IMR-90 (cell line): Measurements from ENCODE around the gene ZNF180.

Source experiments
- CTCF ChIP-seq: conservative IDR thresholded peaks from 2 replicates; pipeline ENCODE4 v1.5.1; 2012; ENCODE audit warnings: mild to moderate bottlenecking, low read depth, low read length, improper control_type of control experiment
- MXI1 ChIP-seq: IDR thresholded peaks from 2 replicates; pipeline ENCODE4 v1.6.1; 2012; ENCODE audit warnings: low read depth, mild to moderate bottlenecking, low read length, moderate library complexity, borderline replicate concordance
- POLR2A ChIP-seq: IDR thresholded peaks from 2 replicates; pipeline ENCODE4 v1.6.1; 2012; ENCODE audit warnings: mild to moderate bottlenecking, low read depth, low read length
- SMC3 ChIP-seq: fragments of 150-350 bp; IDR thresholded peaks from 2 replicates; pipeline ENCODE4 v1.6.1; 2016; ENCODE audit warnings: low read depth, mild to moderate bottlenecking, antibody characterized with exemption, low read length, moderate library complexity
- USF2 ChIP-seq: fragments of 150-350 bp; IDR thresholded peaks from 2 replicates; pipeline ENCODE4 v1.6.1; 2017; ENCODE audit warnings: mild to moderate bottlenecking, antibody characterized with exemption, low read length, low read depth

- TF ChIP-seq CTCF (no peak), POLR2A (no peak), SMC3 (no peak), MXI1 (no peak), USF2 (no peak)
Measured at GRCh38 chr19:44530777-44531176, 30.5 kb upstream of the ZNF180 start.
